ENCODE results near the gene KLHL10. TPM values are rescaled to one million over a fixed set of nuclear protein-coding genes. Genes with fewer than 3 reads are reported as not detected.

KLHL10 gene
- total and polyA plus RNA-seq, 2 of the 13 experiments (the other 11 are each of a cell fraction or from before 2014, with no cell fraction given), result 0.04 to 0.08 TPM

GRCh38 chr17:41873559-41874292, 36.1 kb downstream of the KLHL10 start (continued):
- no peak for TF ChIP-seq MAZ (IDR thresholded peaks at IDR 0.05; ENCODE audit: borderline replicate concordance, low read depth, low read length)
- TF ChIP-seq MAZ (CRISPR knock-in tag; IDR thresholded peaks at IDR 0.05; ENCODE audit: low read depth), result 0 out of 2 replicates have a peak, but pooled peaks have one; percentile 23
- TF ChIP-seq GMEB1 (CRISPR knock-in tag; IDR thresholded peaks at IDR 0.05; ENCODE audit: borderline replicate concordance), result peak; percentile 26; the same call in 1 of the 2 replicates
- TF ChIP-seq ARID5B (CRISPR knock-in tag; IDR thresholded peaks at IDR 0.05), result peak; percentile 21; the same call in 1 of the 2 replicates
- no peak for TF ChIP-seq KAT7 (CRISPR knock-in tag; IDR thresholded peaks at IDR 0.05; ENCODE audit: borderline replicate concordance)
- TF ChIP-seq FOXJ3 (CRISPR knock-in tag; IDR thresholded peaks at IDR 0.05; ENCODE audit: borderline replicate concordance), result peak; percentile 35; the same call in 1 of the 2 replicates
- peak; percentile 51 for TF ChIP-seq PITX1 (CRISPR knock-in tag; IDR thresholded peaks at IDR 0.05)
- no peak for TF ChIP-seq BORCS8-MEF2B (CRISPR knock-in tag; IDR thresholded peaks at IDR 0.05)
- peak; percentile 21; the same call in 1 of the 2 replicates for TF ChIP-seq ZFP91 (CRISPR knock-in tag; IDR thresholded peaks at IDR 0.05; ENCODE audit: borderline replicate concordance)
- TF ChIP-seq DNMT1 (CRISPR knock-in tag; IDR thresholded peaks at IDR 0.05), result peak; percentile 50; the same call in 1 of the 2 replicates
- TF ChIP-seq ZFP62 (CRISPR knock-in tag; IDR thresholded peaks at IDR 0.05), result no peak
- 0 out of 2 replicates have a peak, but pooled peaks have one; percentile 41 for TF ChIP-seq HNF4G (IDR thresholded peaks at IDR 0.05; ENCODE audit: borderline replicate concordance, low read depth, low read length)
- no peak for TF ChIP-seq HNF4G (CRISPR knock-in tag; IDR thresholded peaks at IDR 0.05; ENCODE audit: borderline replicate concordance, low read depth)
- no peak for TF ChIP-seq PPARG (CRISPR knock-in tag; conservative IDR thresholded peaks at IDR 0.05)
- TF ChIP-seq YY1 (IDR thresholded peaks at IDR 0.05; ENCODE audit: insufficient read depth, insufficient replicate concordance, low read depth, low read length), result no peak
- 0 out of 2 replicates have a peak, but pooled peaks have one; percentile 52 for TF ChIP-seq ZBTB38 (CRISPR knock-in tag; IDR thresholded peaks at IDR 0.05)
- 0 out of 2 replicates have a peak, but pooled peaks have one; percentile 59 for TF ChIP-seq ZNF296 (CRISPR knock-in tag; conservative IDR thresholded peaks at IDR 0.05)
- no peak for TF ChIP-seq ZNF576 (CRISPR knock-in tag; IDR thresholded peaks at IDR 0.05)
- TF ChIP-seq EZH2 (conservative IDR thresholded peaks at IDR 0.05; ENCODE audit: low read depth, low read length), result no peak
